Epidermal melanocyte (primary cell): ENCODE measurements around the gene HSPB8.

Experiments used
- DNase-seq: peaks from one replicate; pipeline ENCODE4 v3.0.0; 2011; ENCODE audit warnings: low spot score; ENCODE audit not compliant: insufficient read length

HSPB8 gene, protein sequence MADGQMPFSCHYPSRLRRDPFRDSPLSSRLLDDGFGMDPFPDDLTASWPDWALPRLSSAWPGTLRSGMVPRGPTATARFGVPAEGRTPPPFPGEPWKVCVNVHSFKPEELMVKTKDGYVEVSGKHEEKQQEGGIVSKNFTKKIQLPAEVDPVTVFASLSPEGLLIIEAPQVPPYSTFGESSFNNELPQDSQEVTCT

GRCh38 chr12:119178544-119179334 is at the start of gene HSPB8:
Gene HSPB8 (plus strand): TSS chr12:119178931. CDS start chr12:119179313, 382 bp downstream.
- peak; percentile 54 for DNase-seq

DNA sequence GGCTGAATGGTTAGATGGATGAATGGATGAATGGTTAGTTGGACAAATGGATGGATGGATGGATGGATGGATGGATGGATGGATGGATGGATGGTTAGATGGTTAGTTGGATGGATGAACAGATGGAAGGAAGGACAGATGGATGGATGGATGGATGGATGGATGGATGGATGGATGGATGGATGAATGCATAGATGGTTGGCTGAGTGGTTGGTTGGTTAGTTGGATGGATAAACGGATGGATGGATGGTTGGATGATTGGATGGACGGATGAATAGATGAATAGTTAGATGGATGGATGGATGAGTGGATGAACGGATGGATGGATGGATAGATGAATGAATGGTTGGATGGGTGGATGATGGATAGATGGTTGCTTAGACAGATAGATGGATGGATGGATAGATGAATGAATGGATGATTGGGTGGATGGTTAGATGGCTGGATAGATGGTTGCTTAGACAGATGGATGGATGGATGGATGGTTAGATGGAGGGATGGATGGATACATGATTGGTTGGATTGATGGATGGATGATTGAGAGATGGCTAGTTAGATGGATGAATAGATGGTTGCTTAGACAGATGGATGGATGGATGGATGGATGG is 48.8 kb upstream of the HSPB8 start:
- no peak for DNase-seq

DNA sequence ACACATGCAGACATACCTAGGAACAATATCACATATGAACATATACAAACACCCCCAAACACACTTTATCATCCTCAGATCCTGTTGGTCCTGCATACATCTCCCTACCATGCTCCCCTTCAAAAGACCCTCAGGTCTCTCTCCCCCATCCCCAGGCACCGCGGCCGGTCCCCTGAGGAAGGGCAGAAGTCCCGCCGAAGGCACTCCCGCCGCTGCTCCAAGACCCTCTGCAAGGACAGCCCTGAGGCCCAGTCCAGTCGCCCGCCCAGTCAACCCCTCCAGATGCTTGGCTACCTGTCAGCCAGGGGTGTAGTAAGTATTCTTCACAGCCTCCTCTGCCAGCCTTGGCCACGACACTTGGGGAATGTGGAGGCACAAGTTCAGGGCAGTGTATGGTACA is 48.2 kb upstream of the HSPB8 start:
- no peak for DNase-seq

GRCh38 chr12:119134284-119135072 is 44.3 kb upstream of the HSPB8 start:
- DNase-seq: no peak

- no peak for DNase-seq
Measured at GRCh38 chr12:119136811-119137410, 41.8 kb upstream of the HSPB8 start.

GRCh38 chr12:119139448-119139847 is 39.3 kb upstream of the HSPB8 start:
- no peak for DNase-seq

- DNase-seq: no peak
Measured at GRCh38 chr12:119145367-119145766, 33.4 kb upstream of the HSPB8 start.

GRCh38 chr12:119147847-119148448 is 30.8 kb upstream of the HSPB8 start:
- no peak for DNase-seq

DNA sequence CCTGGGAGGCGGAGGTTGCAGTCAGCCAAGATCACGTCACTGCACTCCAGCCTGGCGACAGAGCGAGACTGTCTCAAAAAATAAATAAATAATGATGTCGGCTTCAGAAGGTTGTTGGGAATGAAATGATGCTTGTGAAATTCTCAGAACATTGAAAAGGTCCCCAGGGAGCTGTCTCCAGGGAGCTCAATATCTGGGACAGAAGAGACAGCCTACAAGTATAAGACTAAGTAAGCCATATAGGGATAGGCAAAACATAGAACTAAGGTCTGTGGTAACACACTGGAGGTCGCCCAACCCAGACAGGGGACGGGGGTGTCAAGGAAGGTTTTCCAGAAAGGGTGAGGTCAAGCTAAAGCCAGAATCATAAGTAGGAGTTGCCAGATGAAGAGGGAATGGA is 29.5 kb upstream of the HSPB8 start:
- DNase-seq: no peak

GRCh38 chr12:119151445-119152026 is 27.2 kb upstream of the HSPB8 start:
- no peak for DNase-seq

- no peak for DNase-seq
Measured at GRCh38 chr12:119153477-119154434, 25.0 kb upstream of the HSPB8 start.

- no peak for DNase-seq
Measured at GRCh38 chr12:119154435-119154818, 24.3 kb upstream of the HSPB8 start.

GRCh38 chr12:119156401-119157044 is 22.2 kb upstream of the HSPB8 start:
- DNase-seq: no peak

DNA sequence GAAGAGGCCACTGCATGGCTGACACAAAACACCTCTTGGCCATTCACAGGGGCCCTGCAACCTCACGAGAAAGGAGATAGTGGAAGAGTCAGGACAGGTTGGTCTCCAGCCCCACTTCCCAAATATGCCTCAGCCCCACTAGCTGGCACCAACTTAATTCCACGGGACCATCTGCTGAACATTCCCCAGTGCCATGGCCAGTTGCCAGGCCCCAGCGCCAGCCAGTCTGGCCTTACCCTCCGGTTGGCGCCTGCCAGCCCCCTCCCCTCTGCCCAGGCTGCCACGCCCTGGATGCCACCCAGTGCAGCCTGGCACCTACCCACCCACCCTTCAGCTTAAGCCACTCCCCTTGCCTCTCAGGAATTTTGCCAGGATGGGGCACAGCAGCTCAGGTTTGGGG is 21.2 kb upstream of the HSPB8 start:
- no peak for DNase-seq

GRCh38 chr12:119157978-119158377 is 20.8 kb upstream of the HSPB8 start:
- no peak for DNase-seq

DNA sequence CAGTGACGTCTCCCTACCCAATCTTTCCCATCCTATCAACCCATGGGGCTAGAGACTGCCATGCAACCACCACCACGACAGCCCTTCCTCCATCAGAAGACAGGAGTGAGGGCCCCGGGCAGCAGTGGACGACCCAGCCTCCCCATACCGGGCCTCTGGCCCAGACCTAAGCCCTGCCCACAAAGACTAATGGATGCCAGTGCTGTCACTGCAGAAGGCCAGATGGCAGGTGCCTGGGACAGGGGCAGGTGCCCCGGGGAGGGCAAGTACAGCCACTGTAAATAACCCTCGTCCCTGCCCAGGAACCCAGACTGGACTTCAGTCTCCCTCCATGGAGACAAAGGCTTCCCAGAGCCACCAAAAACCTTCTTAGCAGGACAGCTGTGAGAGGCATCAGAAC is 20.3 kb upstream of the HSPB8 start:
- no peak for DNase-seq

DNA sequence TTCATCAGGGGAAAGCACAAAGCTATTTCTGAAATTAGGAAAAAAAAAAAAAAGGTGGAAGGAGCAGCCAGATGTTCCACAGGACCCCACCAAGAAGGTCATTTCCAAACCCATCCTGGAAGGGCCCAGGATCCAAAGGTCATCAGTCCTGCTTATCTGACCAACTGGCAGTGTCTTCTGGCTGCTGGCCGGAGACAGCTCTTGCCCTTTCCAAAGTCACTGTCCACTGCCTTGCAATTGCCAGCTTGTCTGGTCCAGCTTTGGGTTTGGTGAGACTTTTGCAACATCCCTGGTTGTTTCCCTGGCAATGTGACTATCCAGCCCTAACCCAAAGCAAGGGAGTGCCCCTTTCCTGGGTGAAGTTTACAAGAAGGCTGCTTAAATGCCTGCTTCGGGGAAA is 18.9 kb upstream of the HSPB8 start:
- DNase-seq: no peak

GRCh38 chr12:119167902-119168301 is 10.8 kb upstream of the HSPB8 start:
- no peak for DNase-seq

GRCh38 chr12:119168721-119169120 is 10.0 kb upstream of the HSPB8 start:
- no peak for DNase-seq
